Liver (tissue), 9 donors: ENCODE results near the gene RPL29. TPM values are rescaled to one million over a fixed set of nuclear protein-coding genes. Genes with fewer than 3 reads are reported as not detected.

Source experiments
- DNase-seq: peaks from one replicate; pipeline ENCODE4 v3.0.0-alpha.2; 2017; ENCODE audit warnings: low spot score
- H3K27ac ChIP-seq, 2 donors: one replicate each; pipeline ENCODE4 v1.7.0; 2013; ENCODE audit warnings: inconsistent platforms in 2 of 2, low read length in 2 of 2, control low read depth in 1 of 2, low read depth in 1 of 2, mild to moderate bottlenecking in 1 of 2
- H3K27me3 ChIP-seq, 4 donors: one replicate each; pipeline versions ENCODE4 v1.6.1 to v1.7.0; 2013; ENCODE audit warnings: low read length in 3 of 4, inconsistent platforms in 1 of 4, mild to moderate bottlenecking in 1 of 4, moderate library complexity in 1 of 4; ENCODE audit not compliant: control insufficient read depth in 4 of 4, insufficient read depth in 4 of 4
- H3K36me3 ChIP-seq, 4 donors: one replicate each; pipeline versions ENCODE4 v1.6.1 to v1.7.0; 2013; ENCODE audit warnings: low read length in 3 of 4, mild to moderate bottlenecking in 3 of 4, low read depth in 1 of 4, moderate library complexity in 1 of 4; ENCODE audit not compliant: control insufficient read depth in 4 of 4, insufficient read depth in 3 of 4
- H3K4me1 ChIP-seq, 4 donors: one replicate each; pipeline versions ENCODE4 v1.6.1 to v1.7.0; 2013; ENCODE audit warnings: low read length in 3 of 4, mild to moderate bottlenecking in 3 of 4, moderate library complexity in 1 of 4; ENCODE audit not compliant: control insufficient read depth in 4 of 4, insufficient read depth in 4 of 4
- H3K4me3 ChIP-seq, 3 donors: one replicate each; pipeline versions ENCODE4 v1.6.1 to v1.7.0; 2013; ENCODE audit warnings: low read length in 3 of 3, control low read depth in 1 of 3, low read depth in 1 of 3, mild to moderate bottlenecking in 1 of 3
- H3K9ac ChIP-seq, 2 donors: one replicate each; pipeline ENCODE4 v1.7.0; 2013; ENCODE audit warnings: low read length in 2 of 2, mild to moderate bottlenecking in 2 of 2, moderate library complexity in 2 of 2, control low read depth in 1 of 2, low read depth in 1 of 2
- H3K9me3 ChIP-seq, 4 donors: one replicate each; pipeline versions ENCODE4 v1.6.1 to v1.7.0; 2013; ENCODE audit warnings: low read length in 3 of 4; ENCODE audit not compliant: control insufficient read depth in 4 of 4
- ATF3 ChIP-seq: IDR thresholded peaks from 2 replicates; pipeline ENCODE4 v1.6.1; 2016; ENCODE audit warnings: antibody characterized with exemption
- EGR1 ChIP-seq, 2 donors: IDR thresholded peaks; 2 replicates each; pipeline ENCODE4 v1.6.1; 2016 to 2018; ENCODE audit warnings: antibody characterized with exemption in 2 of 2, low read depth in 2 of 2
- FOXA1 ChIP-seq: IDR thresholded peaks from 2 replicates; pipeline ENCODE4 v1.6.1; 2016; ENCODE audit warnings: antibody characterized with exemption
- FOXA2 ChIP-seq: IDR thresholded peaks from 2 replicates; pipeline ENCODE4 v1.6.1; 2016; ENCODE audit warnings: antibody characterized with exemption
- GABPA ChIP-seq, 2 donors: IDR thresholded peaks in 1 of 2; conservative IDR thresholded peaks in 1 of 2; 2 replicates each; pipeline ENCODE4 v1.6.1; 2016; ENCODE audit warnings: antibody characterized with exemption in 2 of 2, mild to moderate bottlenecking in 1 of 2, moderate library complexity in 1 of 2
- HNF4A ChIP-seq, 2 donors: conservative IDR thresholded peaks; 2 replicates each; pipeline ENCODE4 v1.6.1; 2016; ENCODE audit warnings: antibody characterized with exemption in 2 of 2, mild to moderate bottlenecking in 2 of 2
- HNF4G ChIP-seq: IDR thresholded peaks from 2 replicates; pipeline ENCODE4 v1.6.1; 2016; ENCODE audit warnings: antibody characterized with exemption
- JUND ChIP-seq, 2 donors: IDR thresholded peaks; 2 replicates each; pipeline ENCODE4 v1.6.1; 2016; ENCODE audit warnings: antibody characterized with exemption in 2 of 2
- MAX ChIP-seq: IDR thresholded peaks from 2 replicates; pipeline ENCODE4 v1.6.1; 2016; ENCODE audit warnings: antibody characterized with exemption
- NR2F2 ChIP-seq: IDR thresholded peaks from 2 replicates; pipeline ENCODE4 v1.6.1; 2016; ENCODE audit warnings: antibody characterized with exemption
- RAD21 ChIP-seq, 2 donors: IDR thresholded peaks; 2 replicates each; pipeline ENCODE4 v1.6.1; 2016; ENCODE audit warnings: antibody characterized with exemption in 2 of 2, mild to moderate bottlenecking in 2 of 2
- REST ChIP-seq: IDR thresholded peaks from 2 replicates; pipeline ENCODE4 v1.6.1; 2016; ENCODE audit warnings: antibody characterized with exemption, mild to moderate bottlenecking
- RXRA ChIP-seq, 2 donors: IDR thresholded peaks; 2 replicates each; pipeline ENCODE4 v1.6.1; 2017 to 2018; ENCODE audit warnings: antibody characterized with exemption in 2 of 2, mild to moderate bottlenecking in 1 of 2
- SP1 ChIP-seq: IDR thresholded peaks from 2 replicates; pipeline ENCODE4 v1.6.1; 2018; ENCODE audit warnings: antibody characterized with exemption, mild to moderate bottlenecking
- TAF1 ChIP-seq: conservative IDR thresholded peaks from 2 replicates; pipeline ENCODE4 v1.6.1; 2016; ENCODE audit warnings: antibody characterized with exemption, mild to moderate bottlenecking
- YY1 ChIP-seq: IDR thresholded peaks from 2 replicates; pipeline ENCODE4 v1.6.1; 2016; ENCODE audit warnings: antibody characterized with exemption, mild to moderate bottlenecking
- WGBS: extraction: QIAGEN DNeasy Blood & Tissue Kit; methylation state at CpG from one replicate; pipeline ENCODE4 v1.1.7; 2013; 5-methylcytosine and 5-hydroxymethylcytosine counted together
- polyA plus RNA-seq, 2 donors: library from polyadenylated mRNA; stranded (reverse) in 1 of 2; unstranded in 1 of 2; fragments of 200-250 nt in 1 of 2; fragments of >200 nt in 1 of 2; fragmentation: Nextera tagmentation in 1 of 2; extraction: Ambion mirVana in 1 of 2; gene quantifications; one replicate each; pipeline versions ENCODE4 v1.2.1 to v1.2.3, GENCODE V29; 2013 to 2015
- total RNA-seq, 2 donors: library from RNA; depleted of rRNA; stranded (reverse); fragments of >200 nt; gene quantifications; one replicate each; pipeline ENCODE4 v1.2.3, GENCODE V29; 2014
- TF ChIP-seq, protein P1 (sequence below): IDR thresholded peaks from 2 replicates; pipeline ENCODE4 v1.6.1; 2016; ENCODE audit warnings: antibody characterized with exemption
- TF ChIP-seq, protein P2 (sequence below): fragments of 150-350 bp; IDR thresholded peaks from 2 replicates; pipeline ENCODE4 v1.5.1; 2017; ENCODE audit warnings: improper control_type of control experiment, low read depth, low read length; ENCODE audit not compliant: missing input control
- donor health status: healthy.
- donor health status: healthy.
- donor health status: healthy.
- donor health status: healthy.
- donor health status: healthy.

RPL29 gene
- total and polyA plus RNA-seq, 4 donors: 292 to 789 (median 388) TPM

GRCh38 chr3:51961011-51961410 lies 34.7 kb downstream of the RPL29 start:
- DNase-seq: no peak
- no peak overlapping the region for H3K4me3 ChIP-seq
- TF ChIP-seq, protein P1, sequence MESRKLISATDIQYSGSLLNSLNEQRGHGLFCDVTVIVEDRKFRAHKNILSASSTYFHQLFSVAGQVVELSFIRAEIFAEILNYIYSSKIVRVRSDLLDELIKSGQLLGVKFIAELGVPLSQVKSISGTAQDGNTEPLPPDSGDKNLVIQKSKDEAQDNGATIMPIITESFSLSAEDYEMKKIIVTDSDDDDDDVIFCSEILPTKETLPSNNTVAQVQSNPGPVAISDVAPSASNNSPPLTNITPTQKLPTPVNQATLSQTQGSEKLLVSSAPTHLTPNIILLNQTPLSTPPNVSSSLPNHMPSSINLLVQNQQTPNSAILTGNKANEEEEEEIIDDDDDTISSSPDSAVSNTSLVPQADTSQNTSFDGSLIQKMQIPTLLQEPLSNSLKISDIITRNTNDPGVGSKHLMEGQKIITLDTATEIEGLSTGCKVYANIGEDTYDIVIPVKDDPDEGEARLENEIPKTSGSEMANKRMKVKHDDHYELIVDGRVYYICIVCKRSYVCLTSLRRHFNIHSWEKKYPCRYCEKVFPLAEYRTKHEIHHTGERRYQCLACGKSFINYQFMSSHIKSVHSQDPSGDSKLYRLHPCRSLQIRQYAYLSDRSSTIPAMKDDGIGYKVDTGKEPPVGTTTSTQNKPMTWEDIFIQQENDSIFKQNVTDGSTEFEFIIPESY: no peak
- no peak for TF ChIP-seq HNF4G
- TF ChIP-seq NR2F2: no peak
- TF ChIP-seq RXRA (IDR thresholded peaks at IDR 0.05): no peak
- TF ChIP-seq, protein P2, sequence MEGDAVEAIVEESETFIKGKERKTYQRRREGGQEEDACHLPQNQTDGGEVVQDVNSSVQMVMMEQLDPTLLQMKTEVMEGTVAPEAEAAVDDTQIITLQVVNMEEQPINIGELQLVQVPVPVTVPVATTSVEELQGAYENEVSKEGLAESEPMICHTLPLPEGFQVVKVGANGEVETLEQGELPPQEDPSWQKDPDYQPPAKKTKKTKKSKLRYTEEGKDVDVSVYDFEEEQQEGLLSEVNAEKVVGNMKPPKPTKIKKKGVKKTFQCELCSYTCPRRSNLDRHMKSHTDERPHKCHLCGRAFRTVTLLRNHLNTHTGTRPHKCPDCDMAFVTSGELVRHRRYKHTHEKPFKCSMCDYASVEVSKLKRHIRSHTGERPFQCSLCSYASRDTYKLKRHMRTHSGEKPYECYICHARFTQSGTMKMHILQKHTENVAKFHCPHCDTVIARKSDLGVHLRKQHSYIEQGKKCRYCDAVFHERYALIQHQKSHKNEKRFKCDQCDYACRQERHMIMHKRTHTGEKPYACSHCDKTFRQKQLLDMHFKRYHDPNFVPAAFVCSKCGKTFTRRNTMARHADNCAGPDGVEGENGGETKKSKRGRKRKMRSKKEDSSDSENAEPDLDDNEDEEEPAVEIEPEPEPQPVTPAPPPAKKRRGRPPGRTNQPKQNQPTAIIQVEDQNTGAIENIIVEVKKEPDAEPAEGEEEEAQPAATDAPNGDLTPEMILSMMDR: no peak
- TF ChIP-seq HNF4A (conservative IDR thresholded peaks at IDR 0.05): no peak
- TF ChIP-seq MAX: no peak
- TF ChIP-seq REST: no peak
- TF ChIP-seq EGR1 (IDR thresholded peaks at IDR 0.05; ENCODE audit: low read depth in 2 of 2): no peak
- H3K4me1 ChIP-seq: peaks cover 5 to 26% (median 14%) of the 10 kb centered on the region in 4 donors
- 96% methylated on average over 18 of the region's 18 CpGs for WGBS
- no peak overlapping the region for H3K9ac ChIP-seq
- no peaks in the 10 kb centered on the region for H3K27me3 ChIP-seq
- peaks cover 0 to 2% (median 0%) of the 10 kb centered on the region in 4 donors for H3K36me3 ChIP-seq
- no peaks in the 10 kb centered on the region for H3K9me3 ChIP-seq
- H3K27ac ChIP-seq: no peak overlapping the region

DNA sequence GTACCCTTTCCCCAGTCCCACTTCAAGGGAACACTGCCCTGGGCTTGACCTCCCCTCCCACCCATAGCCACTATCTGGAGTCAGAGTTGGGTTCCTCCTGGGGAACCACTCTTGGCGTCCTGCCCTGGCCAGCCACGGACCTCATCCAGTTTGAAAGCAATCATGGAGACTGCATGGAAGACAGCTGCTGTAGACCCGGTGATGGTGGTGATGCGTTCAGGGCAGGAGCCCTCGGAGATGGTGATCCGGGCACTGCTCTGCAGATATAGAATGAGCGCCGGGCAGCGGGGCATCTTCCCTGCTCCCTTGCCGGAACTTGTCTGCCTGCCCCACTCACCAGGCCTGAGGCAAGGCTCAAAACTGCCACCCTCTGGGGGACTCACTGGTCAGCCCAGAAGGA lies 35.3 kb downstream of the RPL29 start:
- Histone ChIP-seq H3K36me3 (peaks cover 0 to 2% (median 0%) of the 10 kb centered on the region in 4 donors), H3K9me3 (no peaks in the 10 kb centered on the region), H3K27me3 (no peaks in the 10 kb centered on the region), H3K9ac (no peak overlapping the region), H3K27ac (no peak overlapping the region), H3K4me3 (no peak overlapping the region), H3K4me1 (peaks cover 11 to 32% (median 17%) of the 10 kb centered on the region in 4 donors)
- WGBS: 95% methylated on average over 10 of the region's 10 CpGs
- no peak for DNase-seq
- TF ChIP-seq YY1 (no peak), FOXA1 (no peak), SP1 (no peak), HNF4A (conservative IDR thresholded peaks at IDR 0.05) (no peak), RAD21 (IDR thresholded peaks at IDR 0.05) (no peak), ATF3 (no peak), FOXA2 (no peak), GABPA (IDR thresholded peaks at IDR 0.05 in 1 of 2, conservative IDR thresholded peaks at IDR 0.05 in 1 of 2) (no peak), JUND (IDR thresholded peaks at IDR 0.05) (no peak), TAF1 (no peak)
- TF ChIP-seq, protein P1: no peak
- TF ChIP-seq, protein P2: no peak
